ENCODE results near the gene LETM1.

DNA sequence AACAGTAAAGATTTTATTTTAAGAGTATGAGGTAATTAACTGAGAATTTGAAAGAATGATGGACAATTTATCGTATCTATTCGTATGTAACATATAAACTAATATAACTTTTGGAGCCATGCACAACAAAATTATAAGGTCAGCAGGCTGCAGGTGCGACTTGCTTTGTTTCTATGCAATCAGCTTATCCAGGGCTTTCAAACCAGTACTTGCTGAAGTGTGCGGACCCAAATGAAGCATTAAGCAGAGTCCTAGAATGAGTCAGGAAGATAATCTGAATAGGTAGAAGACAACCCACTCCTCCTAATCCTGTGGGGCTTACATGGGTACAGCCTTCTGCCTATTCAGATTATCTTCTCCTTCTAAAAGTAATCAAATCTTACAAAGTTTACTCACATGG lies 17.3 kb upstream of the LETM1 start:
- TF ChIP-seq, protein P1, sequence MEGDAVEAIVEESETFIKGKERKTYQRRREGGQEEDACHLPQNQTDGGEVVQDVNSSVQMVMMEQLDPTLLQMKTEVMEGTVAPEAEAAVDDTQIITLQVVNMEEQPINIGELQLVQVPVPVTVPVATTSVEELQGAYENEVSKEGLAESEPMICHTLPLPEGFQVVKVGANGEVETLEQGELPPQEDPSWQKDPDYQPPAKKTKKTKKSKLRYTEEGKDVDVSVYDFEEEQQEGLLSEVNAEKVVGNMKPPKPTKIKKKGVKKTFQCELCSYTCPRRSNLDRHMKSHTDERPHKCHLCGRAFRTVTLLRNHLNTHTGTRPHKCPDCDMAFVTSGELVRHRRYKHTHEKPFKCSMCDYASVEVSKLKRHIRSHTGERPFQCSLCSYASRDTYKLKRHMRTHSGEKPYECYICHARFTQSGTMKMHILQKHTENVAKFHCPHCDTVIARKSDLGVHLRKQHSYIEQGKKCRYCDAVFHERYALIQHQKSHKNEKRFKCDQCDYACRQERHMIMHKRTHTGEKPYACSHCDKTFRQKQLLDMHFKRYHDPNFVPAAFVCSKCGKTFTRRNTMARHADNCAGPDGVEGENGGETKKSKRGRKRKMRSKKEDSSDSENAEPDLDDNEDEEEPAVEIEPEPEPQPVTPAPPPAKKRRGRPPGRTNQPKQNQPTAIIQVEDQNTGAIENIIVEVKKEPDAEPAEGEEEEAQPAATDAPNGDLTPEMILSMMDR (IDR thresholded peaks at IDR 0.05; ENCODE audit: poor library complexity) = no peak
- TF ChIP-seq EZH2phosphoT487 (IDR thresholded peaks at IDR 0.05; ENCODE audit: low read depth, severe bottlenecking, unreplicated experiment) = no peak
- no peak for TF ChIP-seq EZH2 (IDR thresholded peaks at IDR 0.05; ENCODE audit: borderline replicate concordance)
